Panc1 (cell line): ENCODE data around the gene PDLIM7. TPM values are rescaled to one million over a fixed set of nuclear protein-coding genes. Genes with fewer than 3 reads are reported as not detected.
A peak's percentile ranks its signal among the peaks of the same experiment; 100 is the strongest.

Experiments used
- ATAC-seq: fragments of 200-7000 bp; cut with Tn5 transposase; 2 replicates; pipeline ENCODE4 v1.9.1; 2020; ENCODE audit warnings: mild to moderate bottlenecking, moderate library complexity
- BruUV-seq: library from RNA; stranded (reverse); fragments of 400-500 nt; replicated peaks from 2 replicates; lab custom pipeline; 2021; lab: Mats Ljungman, UMichigan
- CTCF ChIA-PET: fragments of 300-600 bp; sonication (Branson Sonifier 250); formaldehyde crosslinking; loops from one replicate; lab custom pipeline; 2022; ENCODE audit warnings: antibody characterized with exemption; lab: Charles Lee
- POLR2A ChIA-PET: fragments of 300-600 bp; sonication (Branson Sonifier 250); formaldehyde crosslinking; loops from one replicate; lab custom pipeline; 2022; ENCODE audit warnings: antibody characterized with exemption; lab: Charles Lee
- DNase-seq: peaks from one replicate; pipeline ENCODE4 v3.0.0-alpha.2; 2010; ENCODE audit warnings: low read depth, low spot score
- H3K27ac ChIP-seq: 2 replicates; pipeline ENCODE4 v1.5.1; 2011; ENCODE audit warnings: mild to moderate bottlenecking, low read length, inconsistent platforms
- H3K27me3 ChIP-seq: fragments of 200-500 bp; sonication (Bioruptor generic); 2 replicates; pipeline ENCODE4 v1.6.0; 2014; ENCODE audit warnings: low read length, inconsistent platforms; ENCODE audit not compliant: control insufficient read depth, insufficient read depth
- H3K36me3 ChIP-seq: fragments of 200-500 bp; sonication (Bioruptor generic); 2 replicates; pipeline ENCODE4 v1.5.1; 2014; ENCODE audit warnings: inconsistent platforms, mild to moderate bottlenecking, low read length, moderate library complexity; ENCODE audit not compliant: control insufficient read depth, insufficient read depth
- H3K4me1 ChIP-seq: 2 replicates; pipeline ENCODE4 v1.5.1; 2011; ENCODE audit warnings: inconsistent platforms, mild to moderate bottlenecking, low read length, moderate library complexity; ENCODE audit not compliant: control insufficient read depth, insufficient read depth
- H3K4me3 ChIP-seq, 2 experiments: 2 replicates each; pipeline ENCODE4 v1.5.1; 2011 to 2012; ENCODE audit warnings: low read depth in 2 of 2, low read length in 2 of 2, mild to moderate bottlenecking in 2 of 2, inconsistent platforms in 1 of 2, moderate library complexity in 1 of 2
- H3K9me3 ChIP-seq: fragments of 200-500 bp; sonication (Bioruptor generic); 2 replicates; pipeline ENCODE4 v1.5.1; 2014; ENCODE audit warnings: low read depth, mild to moderate bottlenecking, inconsistent platforms, low read length, moderate library complexity; ENCODE audit not compliant: control insufficient read depth, insufficient read depth
- POLR2AphosphoS5 ChIP-seq: IDR thresholded peaks from 2 replicates; pipeline ENCODE4 v1.6.1; 2012; ENCODE audit warnings: mild to moderate bottlenecking, low read depth, low read length, moderate library complexity
- REST ChIP-seq, 2 experiments: IDR thresholded peaks; 2 replicates each; pipeline ENCODE4 v1.6.1; 2011 to 2012; ENCODE audit warnings: low read depth in 2 of 2, control low read depth in 1 of 2, low read length in 1 of 2, mild to moderate bottlenecking in 1 of 2, moderate library complexity in 1 of 2; ENCODE audit not compliant: insufficient read depth in 1 of 2
- SIN3A ChIP-seq: IDR thresholded peaks from 2 replicates; pipeline ENCODE4 v1.6.1; 2012; ENCODE audit warnings: low read depth, mild to moderate bottlenecking, low read length, moderate library complexity, borderline replicate concordance; ENCODE audit not compliant: insufficient read depth
- TCF7L2 ChIP-seq: IDR thresholded peaks from 2 replicates; pipeline ENCODE4 v1.6.1; 2011; ENCODE audit warnings: mild to moderate bottlenecking, low read depth, low read length, inconsistent platforms
- in situ Hi-C: cut with HindIII; loops from 2 replicates; pipeline ENCODE4 v1.10.0; 2016; ENCODE audit warnings: low sequenced_read_pairs, low pct_unique_long_range_greater_than_20kb
- intact Hi-C: fragments of 100-400 bp; cut with micrococcal nuclease; formaldehyde crosslinking; loops from one replicate; pipeline ENCODE4 v1.10.0; 2022; ENCODE audit not compliant: unreplicated experiment
- total RNA-seq: library from RNA; stranded (reverse); gene quantifications from one replicate; pipeline ENCODE4 v1.2.1, GENCODE V29; 2021; ENCODE audit not compliant: unreplicated experiment
- TF ChIP-seq, protein P1 (sequence below): fragments of 450-650 bp; IDR thresholded peaks from 2 replicates; pipeline ENCODE4 v1.5.1; 2017; ENCODE audit warnings: mild to moderate bottlenecking

PDLIM7 gene
- total RNA-seq, 1 experiment from 2014 or later = 62.9 TPM

DNA sequence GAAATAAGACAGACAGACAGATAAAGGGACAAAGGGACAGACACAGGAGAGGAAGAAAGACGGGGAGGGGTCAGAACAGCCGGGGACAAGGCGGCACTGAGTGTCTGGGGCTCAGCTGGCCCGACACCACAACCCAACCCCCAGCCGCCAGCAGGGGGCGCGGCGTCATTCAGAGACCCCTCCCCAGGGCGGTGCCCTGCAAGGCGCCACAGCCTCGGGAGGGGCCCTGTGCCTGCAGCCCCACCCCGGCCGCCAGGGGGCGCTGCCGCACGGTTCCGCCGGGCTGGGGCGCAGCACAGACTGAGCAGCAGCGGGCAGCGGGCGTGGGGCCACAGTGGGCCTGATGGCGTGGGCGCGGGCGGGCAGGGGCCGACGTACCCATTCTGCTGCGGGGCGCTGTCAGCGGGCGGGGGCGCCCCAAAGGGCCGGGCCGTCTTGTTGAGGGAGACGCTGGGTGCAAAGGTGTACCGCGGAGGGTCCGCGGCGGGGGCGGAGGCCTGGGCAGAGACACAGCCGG is 5.9 kb downstream of the PDLIM7 start:
- intact Hi-C loops (no loop called here), in situ Hi-C loops (no loop called here)
- ChIA-PET CTCF (interaction anchor here (0.7 to 1.3 kb wide), 2 partner anchors 9 to 11 kb away, joined by 3 to 7 read pairs; no protein-coding TSS in a partner anchor), POLR2A (no interaction called here)
- no TSS peak for BruUV-seq
- TF ChIP-seq REST (IDR thresholded peaks at IDR 0.05; ENCODE audit: insufficient read depth in 1 of 2, low read depth in 2 of 2, low read length in 1 of 2) (no peak), SIN3A (no peak), POLR2AphosphoS5 (0 out of 2 replicates have a peak, but pooled peaks have one; percentile 37), TCF7L2 (no peak)
- TF ChIP-seq, protein P1, sequence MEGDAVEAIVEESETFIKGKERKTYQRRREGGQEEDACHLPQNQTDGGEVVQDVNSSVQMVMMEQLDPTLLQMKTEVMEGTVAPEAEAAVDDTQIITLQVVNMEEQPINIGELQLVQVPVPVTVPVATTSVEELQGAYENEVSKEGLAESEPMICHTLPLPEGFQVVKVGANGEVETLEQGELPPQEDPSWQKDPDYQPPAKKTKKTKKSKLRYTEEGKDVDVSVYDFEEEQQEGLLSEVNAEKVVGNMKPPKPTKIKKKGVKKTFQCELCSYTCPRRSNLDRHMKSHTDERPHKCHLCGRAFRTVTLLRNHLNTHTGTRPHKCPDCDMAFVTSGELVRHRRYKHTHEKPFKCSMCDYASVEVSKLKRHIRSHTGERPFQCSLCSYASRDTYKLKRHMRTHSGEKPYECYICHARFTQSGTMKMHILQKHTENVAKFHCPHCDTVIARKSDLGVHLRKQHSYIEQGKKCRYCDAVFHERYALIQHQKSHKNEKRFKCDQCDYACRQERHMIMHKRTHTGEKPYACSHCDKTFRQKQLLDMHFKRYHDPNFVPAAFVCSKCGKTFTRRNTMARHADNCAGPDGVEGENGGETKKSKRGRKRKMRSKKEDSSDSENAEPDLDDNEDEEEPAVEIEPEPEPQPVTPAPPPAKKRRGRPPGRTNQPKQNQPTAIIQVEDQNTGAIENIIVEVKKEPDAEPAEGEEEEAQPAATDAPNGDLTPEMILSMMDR = peak; percentile 99
- no peak overlapping the region for H3K4me3 ChIP-seq
- no peaks in the 10 kb centered on the region for H3K9me3 ChIP-seq
- H3K27me3 ChIP-seq = no peaks in the 10 kb centered on the region
- no peak overlapping the region for H3K27ac ChIP-seq
- ATAC-seq (peak; percentile 79), DNase-seq (no peak)
- peaks cover 3% of the 10 kb centered on the region; the same call in 1 of the 2 replicates for H3K36me3 ChIP-seq
- peaks cover 30% of the 10 kb centered on the region for H3K4me1 ChIP-seq

GRCh38 chr5:177490992-177491391 is 6.4 kb downstream of the PDLIM7 start:
- CTCF ChIA-PET = no interaction called here
- DNase-seq (no peak), ATAC-seq (no peak)
- Histone ChIP-seq H3K9me3 (no peaks in the 10 kb centered on the region), H3K36me3 (peaks cover 3% of the 10 kb centered on the region; the same call in 1 of the 2 replicates), H3K27me3 (no peaks in the 10 kb centered on the region), H3K4me3 (no peak overlapping the region), H3K4me1 (peaks cover 25% of the 10 kb centered on the region), H3K27ac (no peak overlapping the region)
- in situ Hi-C loops = no loop called here
- intact Hi-C loops = no loop called here
- no TSS peak for BruUV-seq
- no peak for TF ChIP-seq REST (IDR thresholded peaks at IDR 0.05; ENCODE audit: insufficient read depth in 1 of 2, low read depth in 2 of 2, low read length in 1 of 2)
- POLR2A ChIA-PET = no interaction called here
